Measurements from ENCODE around the gene TRAF2.

TRAF2 gene

GRCh38 chr9:136847088-136847825 is 39.1 kb upstream of the TRAF2 start:
- DNase-seq (ENCODE audit: low spot score): peak; percentile 42

- DNase-seq (ENCODE audit: low spot score): peak; percentile 87
Measured at GRCh38 chr9:136847826-136848392, 38.4 kb upstream of the TRAF2 start.

- DNase-seq (ENCODE audit: low spot score): peak; percentile 36
Measured at GRCh38 chr9:136848393-136849037, 37.8 kb upstream of the TRAF2 start.

GRCh38 chr9:136849038-136849959 is 37.0 kb upstream of the TRAF2 start, which contains the start of gene PHPT1:
TSS of gene PHPT1 (plus strand) at chr9:136849409. CDS start at chr9:136849431, 22 bp downstream.
- peak; percentile 99 for DNase-seq (ENCODE audit: low spot score)

- no peak for DNase-seq (ENCODE audit: low spot score)
Measured at GRCh38 chr9:136849960-136850865, 36.1 kb upstream of the TRAF2 start.

GRCh38 chr9:136850866-136851775 is 35.2 kb upstream of the TRAF2 start:
- no peak for DNase-seq (ENCODE audit: low spot score)

GRCh38 chr9:136851941-136852663 is 34.2 kb upstream of the TRAF2 start, which contains the start of gene MAMDC4:
TSS of gene MAMDC4 (plus strand) at chr9:136852346. CDS start at chr9:136852417, 71 bp downstream.
- DNase-seq (ENCODE audit: low spot score): no peak

- no peak for DNase-seq (ENCODE audit: low spot score)
Measured at GRCh38 chr9:136852664-136853595, 33.4 kb upstream of the TRAF2 start.

GRCh38 chr9:136853596-136854112 is 32.7 kb upstream of the TRAF2 start:
- no peak for DNase-seq (ENCODE audit: low spot score)

- no peak for DNase-seq (ENCODE audit: low spot score)
Measured at GRCh38 chr9:136854113-136854841, 32.0 kb upstream of the TRAF2 start.

- no peak for DNase-seq (ENCODE audit: low spot score)
Measured at GRCh38 chr9:136854842-136855460, 31.4 kb upstream of the TRAF2 start.

- no peak for DNase-seq (ENCODE audit: low spot score)
Measured at GRCh38 chr9:136855461-136856078, 30.7 kb upstream of the TRAF2 start.

GRCh38 chr9:136856079-136856476 is 30.2 kb upstream of the TRAF2 start:
- no peak for DNase-seq (ENCODE audit: low spot score)

GRCh38 chr9:136856541-136857141 is 29.7 kb upstream of the TRAF2 start:
- DNase-seq (ENCODE audit: low spot score): no peak

- DNase-seq (ENCODE audit: low spot score): no peak
Measured at GRCh38 chr9:136857166-136857565, 29.1 kb upstream of the TRAF2 start.
